ENCODE measurements around the gene TCP11L2. TPM values are rescaled to one million over a fixed set of nuclear protein-coding genes. Genes with fewer than 3 reads are reported as not detected.

Gene TCP11L2
- total RNA-seq: 10 to 100 TPM; 24.8 to 50.9 TPM
- 1 to 10 TPM; 5.5 to 9.2 TPM for polyA plus RNA-seq
- long read RNA-seq, donor 1, partial matches to known transcripts: 2 of 8 reads
- long read RNA-seq, donor 1, other reads (novel, unspliced or antisense): 6 of 8 reads
- long read RNA-seq, donor 2, partial matches to known transcripts: 2 of 5 reads
- long read RNA-seq, donor 2, other reads (novel, unspliced or antisense): 2 of 5 reads

GRCh38 chr12:106302401-106303201 lies at the start of gene TCP11L2:
TCP11L2 (plus strand) TSS chr12:106302733; CDS start chr12:106311076, 8,343 bp downstream.
- peak; percentile 95 for ATAC-seq (ENCODE audit: low FRiP score)
- Histone ChIP-seq H3K36me3 (ENCODE audit: control insufficient read depth in 1 of 2, insufficient read depth in 2 of 2, low read length in 1 of 2) (no peaks in the 10 kb centered on the region), H3K9me3 (ENCODE audit: control insufficient read depth, low read length) (no peaks in the 10 kb centered on the region), H3K27me3 (ENCODE audit: control insufficient read depth in 1 of 2, insufficient read depth in 2 of 2, low read length in 1 of 2) (no peaks in the 10 kb centered on the region), H3K4me3 (ENCODE audit: low read length in 2 of 2) (peak within 1 kb of the TSS; percentile 77 to 78), H3K27ac (ENCODE audit: low read depth in 1 of 2, low read length in 2 of 2) (peak within 1 kb of the TSS in 1 of 2 donors; percentile 43), H3K4me1 (ENCODE audit: control insufficient read depth in 1 of 2, insufficient read depth in 2 of 2, low read length in 2 of 2) (peaks cover 0 to 3% of the 10 kb centered on the region in 2 donors)
- intact Hi-C loops (cut with DNase I): loop anchor here (2.0 to 5.0 kb wide), 2 partner anchors 55 to 56 kb away; partner anchors contain the start of gene CKAP4 (in 1 of the 2)
- peak; percentile 94 to 96 for DNase-seq
- 0 to 1% methylated on average over 59 to 75 of the region's 76 CpGs for WGBS, 2 donors

GRCh38 chr12:106254724-106255123 lies 47.8 kb upstream of the TCP11L2 start:
- intact Hi-C loops (cut with DNase I): no loop called here
- no peak overlapping the region for H3K27ac ChIP-seq (ENCODE audit: low read depth in 1 of 2, low read length in 2 of 2)
- H3K4me3 ChIP-seq (ENCODE audit: low read length in 2 of 2): no peak overlapping the region
- H3K27me3 ChIP-seq (ENCODE audit: control insufficient read depth in 1 of 2, insufficient read depth in 2 of 2, low read length in 1 of 2): no peaks in the 10 kb centered on the region
- DNase-seq: no peak
- no peak for ATAC-seq (ENCODE audit: low FRiP score)
- no peaks in the 10 kb centered on the region for H3K9me3 ChIP-seq (ENCODE audit: control insufficient read depth, low read length)
- 84 to 89% methylated on average over 3 of the region's 3 CpGs for WGBS, 2 donors
- H3K4me1 ChIP-seq (ENCODE audit: control insufficient read depth in 1 of 2, insufficient read depth in 2 of 2, low read length in 2 of 2): no peaks in the 10 kb centered on the region
- no peaks in the 10 kb centered on the region for H3K36me3 ChIP-seq (ENCODE audit: control insufficient read depth in 1 of 2, insufficient read depth in 2 of 2, low read length in 1 of 2)

- DNase-seq (no peak), ATAC-seq (ENCODE audit: low FRiP score) (no peak)
- no peaks in the 10 kb centered on the region for H3K4me1 ChIP-seq (ENCODE audit: control insufficient read depth in 1 of 2, insufficient read depth in 2 of 2, low read length in 2 of 2)
- WGBS, 2 donors: 91 to 92% methylated on average over 3 of the region's 3 CpGs
- no peaks in the 10 kb centered on the region for H3K36me3 ChIP-seq (ENCODE audit: control insufficient read depth in 1 of 2, insufficient read depth in 2 of 2, low read length in 1 of 2)
- H3K27me3 ChIP-seq (ENCODE audit: control insufficient read depth in 1 of 2, insufficient read depth in 2 of 2, low read length in 1 of 2): no peaks in the 10 kb centered on the region
- intact Hi-C loops (cut with DNase I): no loop called here
- H3K27ac ChIP-seq (ENCODE audit: low read depth in 1 of 2, low read length in 2 of 2): no peak overlapping the region
- H3K9me3 ChIP-seq (ENCODE audit: control insufficient read depth, low read length): no peaks in the 10 kb centered on the region
- H3K4me3 ChIP-seq (ENCODE audit: low read length in 2 of 2): no peak overlapping the region
Measured at GRCh38 chr12:106255493-106255892, 47.0 kb upstream of the TCP11L2 start.

GRCh38 chr12:106255952-106256351 lies 46.6 kb upstream of the TCP11L2 start:
- 65 to 79% methylated on average over 5 of the region's 5 CpGs for WGBS, 2 donors
- no peak for ATAC-seq (ENCODE audit: low FRiP score)
- Histone ChIP-seq H3K27me3 (ENCODE audit: control insufficient read depth in 1 of 2, insufficient read depth in 2 of 2, low read length in 1 of 2) (no peaks in the 10 kb centered on the region), H3K36me3 (ENCODE audit: control insufficient read depth in 1 of 2, insufficient read depth in 2 of 2, low read length in 1 of 2) (no peaks in the 10 kb centered on the region), H3K9me3 (ENCODE audit: control insufficient read depth, low read length) (no peaks in the 10 kb centered on the region), H3K27ac (ENCODE audit: low read depth in 1 of 2, low read length in 2 of 2) (no peak overlapping the region), H3K4me1 (ENCODE audit: control insufficient read depth in 1 of 2, insufficient read depth in 2 of 2, low read length in 2 of 2) (no peaks in the 10 kb centered on the region), H3K4me3 (ENCODE audit: low read length in 2 of 2) (no peak overlapping the region)
- DNase-seq: no peak
- intact Hi-C loops (cut with DNase I): no loop called here

- intact Hi-C loops (cut with DNase I): no loop called here
- no peak overlapping the region for H3K4me3 ChIP-seq (ENCODE audit: low read length in 2 of 2)
- ATAC-seq (ENCODE audit: low FRiP score) (no peak), DNase-seq (no peak)
- no peak overlapping the region for H3K27ac ChIP-seq (ENCODE audit: low read depth in 1 of 2, low read length in 2 of 2)
- no peaks in the 10 kb centered on the region for H3K4me1 ChIP-seq (ENCODE audit: control insufficient read depth in 1 of 2, insufficient read depth in 2 of 2, low read length in 2 of 2)
- H3K36me3 ChIP-seq (ENCODE audit: control insufficient read depth in 1 of 2, insufficient read depth in 2 of 2, low read length in 1 of 2): no peaks in the 10 kb centered on the region
- no peaks in the 10 kb centered on the region for H3K27me3 ChIP-seq (ENCODE audit: control insufficient read depth in 1 of 2, insufficient read depth in 2 of 2, low read length in 1 of 2)
- H3K9me3 ChIP-seq (ENCODE audit: control insufficient read depth, low read length): no peaks in the 10 kb centered on the region
Measured at GRCh38 chr12:106256524-106256923, 46.0 kb upstream of the TCP11L2 start.

GRCh38 chr12:106258226-106258625 lies 44.3 kb upstream of the TCP11L2 start:
- DNase-seq (no peak), ATAC-seq (ENCODE audit: low FRiP score) (no peak)
- H3K36me3 ChIP-seq (ENCODE audit: control insufficient read depth in 1 of 2, insufficient read depth in 2 of 2, low read length in 1 of 2): no peaks in the 10 kb centered on the region
- intact Hi-C loops (cut with DNase I): no loop called here
- H3K9me3 ChIP-seq (ENCODE audit: control insufficient read depth, low read length): no peaks in the 10 kb centered on the region
- H3K4me3 ChIP-seq (ENCODE audit: low read length in 2 of 2): no peak overlapping the region
- H3K27me3 ChIP-seq (ENCODE audit: control insufficient read depth in 1 of 2, insufficient read depth in 2 of 2, low read length in 1 of 2): no peaks in the 10 kb centered on the region
- H3K4me1 ChIP-seq (ENCODE audit: control insufficient read depth in 1 of 2, insufficient read depth in 2 of 2, low read length in 2 of 2): no peaks in the 10 kb centered on the region
- H3K27ac ChIP-seq (ENCODE audit: low read depth in 1 of 2, low read length in 2 of 2): no peak overlapping the region
- WGBS, 2 donors: 83 to 88% methylated on average over 4 of the region's 4 CpGs

GRCh38 chr12:106258935-106259334 lies 43.6 kb upstream of the TCP11L2 start:
- H3K27me3 ChIP-seq (ENCODE audit: control insufficient read depth in 1 of 2, insufficient read depth in 2 of 2, low read length in 1 of 2): no peaks in the 10 kb centered on the region
- intact Hi-C loops (cut with DNase I): no loop called here
- ATAC-seq (ENCODE audit: low FRiP score): no peak
- no peaks in the 10 kb centered on the region for H3K4me1 ChIP-seq (ENCODE audit: control insufficient read depth in 1 of 2, insufficient read depth in 2 of 2, low read length in 2 of 2)
- H3K4me3 ChIP-seq (ENCODE audit: low read length in 2 of 2): no peak overlapping the region
- 69 to 79% methylated on average over 1 of the region's 1 CpG for WGBS, 2 donors
- DNase-seq: no peak
- H3K36me3 ChIP-seq (ENCODE audit: control insufficient read depth in 1 of 2, insufficient read depth in 2 of 2, low read length in 1 of 2): no peaks in the 10 kb centered on the region
- no peaks in the 10 kb centered on the region for H3K9me3 ChIP-seq (ENCODE audit: control insufficient read depth, low read length)
- no peak overlapping the region for H3K27ac ChIP-seq (ENCODE audit: low read depth in 1 of 2, low read length in 2 of 2)

- Histone ChIP-seq H3K4me3 (ENCODE audit: low read length in 2 of 2) (no peak overlapping the region), H3K27me3 (ENCODE audit: control insufficient read depth in 1 of 2, insufficient read depth in 2 of 2, low read length in 1 of 2) (no peaks in the 10 kb centered on the region), H3K27ac (ENCODE audit: low read depth in 1 of 2, low read length in 2 of 2) (no peak overlapping the region), H3K9me3 (ENCODE audit: control insufficient read depth, low read length) (no peaks in the 10 kb centered on the region), H3K4me1 (ENCODE audit: control insufficient read depth in 1 of 2, insufficient read depth in 2 of 2, low read length in 2 of 2) (no peaks in the 10 kb centered on the region), H3K36me3 (ENCODE audit: control insufficient read depth in 1 of 2, insufficient read depth in 2 of 2, low read length in 1 of 2) (no peaks in the 10 kb centered on the region)
- intact Hi-C loops (cut with DNase I): no loop called here
- DNase-seq (no peak), ATAC-seq (ENCODE audit: low FRiP score) (no peak)
- 89 to 94% methylated on average over 1 of the region's 1 CpG for WGBS, 2 donors
Measured at GRCh38 chr12:106265116-106265515, 37.4 kb upstream of the TCP11L2 start.

GRCh38 chr12:106267535-106267934 lies 35.0 kb upstream of the TCP11L2 start:
- H3K27me3 ChIP-seq (ENCODE audit: control insufficient read depth in 1 of 2, insufficient read depth in 2 of 2, low read length in 1 of 2): no peaks in the 10 kb centered on the region
- intact Hi-C loops (cut with DNase I): no loop called here
- DNase-seq: no peak
- H3K27ac ChIP-seq (ENCODE audit: low read depth in 1 of 2, low read length in 2 of 2): no peak overlapping the region
- no peak for ATAC-seq (ENCODE audit: low FRiP score)
- H3K4me3 ChIP-seq (ENCODE audit: low read length in 2 of 2): no peak overlapping the region
- H3K4me1 ChIP-seq (ENCODE audit: control insufficient read depth in 1 of 2, insufficient read depth in 2 of 2, low read length in 2 of 2): no peaks in the 10 kb centered on the region
- no peaks in the 10 kb centered on the region for H3K9me3 ChIP-seq (ENCODE audit: control insufficient read depth, low read length)
- 71 to 82% methylated on average over 2 of the region's 2 CpGs for WGBS, 2 donors
- H3K36me3 ChIP-seq (ENCODE audit: control insufficient read depth in 1 of 2, insufficient read depth in 2 of 2, low read length in 1 of 2): no peaks in the 10 kb centered on the region

Data from aorta (tissue), 5 donors.